VCaP (cell line): ENCODE data around the gene ASB8.

Experiments used
- H3K27ac ChIP-seq: fragments of 450-650 bp; 2 replicates; pipeline ENCODE4 v1.5.1; 2017
- TF ChIP-seq, protein P1 (sequence below): fragments of 450-650 bp; conservative IDR thresholded peaks from 2 replicates; pipeline ENCODE4 v1.5.1; 2017; ENCODE audit warnings: mild to moderate bottlenecking, moderate library complexity

The ASB8 gene

DNA sequence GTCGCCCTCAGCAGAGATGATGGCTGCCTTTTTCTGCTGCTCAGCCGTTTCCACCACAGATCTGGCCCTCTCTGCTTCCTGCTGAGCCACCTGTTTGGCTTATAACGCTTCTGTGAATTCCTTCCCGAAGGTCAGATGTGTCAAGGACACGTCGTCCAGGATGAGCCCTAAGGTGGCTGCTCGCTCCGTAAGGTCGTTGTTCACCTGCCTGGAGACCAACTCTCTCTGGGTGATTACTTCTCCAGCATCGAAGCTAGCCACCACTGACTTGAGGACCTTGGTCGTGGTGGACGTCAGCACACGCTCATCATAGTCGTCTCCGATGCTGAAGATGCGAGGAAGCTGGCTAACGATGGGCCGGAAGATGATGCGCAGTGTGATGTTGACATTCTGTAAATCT lies 11.7 kb upstream of the ASB8 start:
- TF ChIP-seq, protein P1, sequence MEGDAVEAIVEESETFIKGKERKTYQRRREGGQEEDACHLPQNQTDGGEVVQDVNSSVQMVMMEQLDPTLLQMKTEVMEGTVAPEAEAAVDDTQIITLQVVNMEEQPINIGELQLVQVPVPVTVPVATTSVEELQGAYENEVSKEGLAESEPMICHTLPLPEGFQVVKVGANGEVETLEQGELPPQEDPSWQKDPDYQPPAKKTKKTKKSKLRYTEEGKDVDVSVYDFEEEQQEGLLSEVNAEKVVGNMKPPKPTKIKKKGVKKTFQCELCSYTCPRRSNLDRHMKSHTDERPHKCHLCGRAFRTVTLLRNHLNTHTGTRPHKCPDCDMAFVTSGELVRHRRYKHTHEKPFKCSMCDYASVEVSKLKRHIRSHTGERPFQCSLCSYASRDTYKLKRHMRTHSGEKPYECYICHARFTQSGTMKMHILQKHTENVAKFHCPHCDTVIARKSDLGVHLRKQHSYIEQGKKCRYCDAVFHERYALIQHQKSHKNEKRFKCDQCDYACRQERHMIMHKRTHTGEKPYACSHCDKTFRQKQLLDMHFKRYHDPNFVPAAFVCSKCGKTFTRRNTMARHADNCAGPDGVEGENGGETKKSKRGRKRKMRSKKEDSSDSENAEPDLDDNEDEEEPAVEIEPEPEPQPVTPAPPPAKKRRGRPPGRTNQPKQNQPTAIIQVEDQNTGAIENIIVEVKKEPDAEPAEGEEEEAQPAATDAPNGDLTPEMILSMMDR, result no peak
- no peak overlapping the region for H3K27ac ChIP-seq

DNA sequence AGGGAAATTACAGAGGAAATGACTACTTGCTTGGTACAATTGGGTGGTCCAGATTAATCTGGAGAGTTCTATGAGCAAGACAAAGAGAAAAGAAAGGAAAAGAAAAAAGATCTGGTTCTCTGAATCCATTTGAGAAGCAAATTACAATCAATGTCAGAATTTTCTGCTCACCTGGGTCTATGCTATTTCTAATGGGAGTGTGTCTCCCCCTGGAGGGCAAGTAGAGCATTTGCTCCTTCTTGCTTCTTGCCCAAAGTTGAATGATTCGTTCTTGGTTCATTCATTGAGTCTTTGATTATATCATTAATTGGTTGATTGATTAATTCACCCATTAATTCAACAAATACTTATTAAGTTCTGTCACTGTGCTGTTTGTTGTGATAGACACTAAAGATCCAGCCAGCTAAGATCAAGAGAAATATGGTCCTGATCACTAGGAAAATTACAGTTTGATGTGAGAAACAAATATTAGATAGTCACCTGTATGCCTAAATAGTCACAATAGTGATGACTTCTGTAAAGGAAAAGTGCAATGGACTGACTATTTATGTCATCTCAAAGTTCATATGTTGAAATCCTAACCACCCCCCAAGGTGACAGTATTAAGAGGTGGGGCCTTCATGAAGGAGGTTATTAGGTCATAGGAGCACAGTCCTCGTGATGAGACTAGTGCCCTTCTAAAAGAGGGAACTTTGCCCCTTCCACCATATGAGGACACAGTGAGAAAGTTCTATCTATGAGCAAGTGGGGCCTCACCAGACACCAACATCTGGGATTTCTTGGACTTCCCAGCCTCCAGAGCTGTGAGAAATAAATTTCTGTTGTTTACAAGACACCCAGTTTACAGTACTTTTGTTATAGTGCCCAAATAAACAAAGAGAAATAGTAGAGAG lies 8.0 kb upstream of the ASB8 start:
- TF ChIP-seq, protein P1, result peak; percentile 97
- H3K27ac ChIP-seq, result no peak overlapping the region

DNA sequence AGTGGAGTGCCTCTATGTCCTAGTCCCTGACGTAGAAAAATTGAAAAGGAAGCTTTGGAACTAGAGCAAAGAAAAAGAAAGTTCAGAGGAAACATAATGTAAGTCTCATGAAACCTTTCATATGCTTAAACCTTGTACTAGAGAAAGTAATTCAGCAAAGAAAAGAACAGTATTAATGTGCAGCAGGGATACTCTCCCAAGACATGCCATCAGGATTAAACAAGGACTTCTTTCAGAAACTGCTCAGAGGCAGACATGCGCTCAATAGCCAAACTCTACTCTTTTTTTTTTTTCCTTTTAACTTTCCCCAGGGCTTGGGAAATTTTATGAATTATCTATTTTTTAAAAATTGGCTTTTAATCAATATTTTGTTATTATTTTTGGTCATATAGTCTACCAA lies 7.1 kb upstream of the ASB8 start:
- TF ChIP-seq, protein P1, result no peak
- H3K27ac ChIP-seq, result no peak overlapping the region

DNA sequence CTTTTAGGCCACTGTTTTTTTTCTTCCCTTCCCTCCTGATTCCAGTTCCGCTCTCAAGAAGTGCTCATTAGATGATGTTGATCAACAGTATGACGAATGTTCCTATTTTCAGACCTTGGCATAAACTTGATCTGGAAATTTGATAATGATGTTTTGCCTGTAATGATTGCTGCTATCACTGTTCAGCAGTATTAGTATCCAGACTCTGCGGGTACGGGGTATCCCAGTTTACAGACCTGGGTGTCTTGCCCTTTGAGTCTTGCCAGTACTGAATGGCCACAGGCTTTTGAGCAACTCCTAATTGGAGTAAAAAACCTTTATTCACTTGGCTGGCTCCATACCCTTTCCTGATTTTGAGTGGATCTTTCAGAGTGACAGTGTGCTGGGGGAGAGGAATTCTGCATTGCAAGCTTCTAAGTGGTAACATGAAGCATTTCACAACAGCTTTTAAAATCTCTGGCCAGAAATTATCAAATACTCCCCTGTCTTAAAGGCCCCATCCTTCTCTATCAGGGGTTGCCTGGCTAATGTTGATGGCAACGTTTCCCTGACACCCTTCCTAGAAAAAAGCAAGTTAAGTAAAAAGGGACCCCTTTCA lies 5.9 kb upstream of the ASB8 start:
- TF ChIP-seq, protein P1, result no peak
- no peak overlapping the region for H3K27ac ChIP-seq

DNA sequence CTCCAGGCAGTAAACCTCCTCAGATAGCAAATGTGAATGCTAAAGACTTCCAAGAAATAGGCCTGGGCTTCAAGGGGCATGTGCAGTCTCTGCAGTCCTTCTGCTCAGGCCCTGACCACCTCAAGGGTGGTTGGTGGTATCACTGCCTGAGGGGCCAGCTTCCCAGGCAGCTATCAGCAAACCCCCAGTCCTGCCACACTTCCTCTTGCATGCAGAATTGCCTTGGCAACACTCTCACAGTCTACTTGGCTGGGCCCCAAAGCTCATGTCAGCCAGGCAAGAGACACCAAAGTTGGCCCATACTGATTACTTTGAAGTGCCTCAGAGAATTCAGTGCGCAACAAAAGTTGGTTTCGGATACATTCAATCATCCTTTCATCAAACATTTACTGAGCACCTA lies 3.5 kb upstream of the ASB8 start:
- TF ChIP-seq, protein P1, result no peak
- H3K27ac ChIP-seq, result no peak overlapping the region

DNA sequence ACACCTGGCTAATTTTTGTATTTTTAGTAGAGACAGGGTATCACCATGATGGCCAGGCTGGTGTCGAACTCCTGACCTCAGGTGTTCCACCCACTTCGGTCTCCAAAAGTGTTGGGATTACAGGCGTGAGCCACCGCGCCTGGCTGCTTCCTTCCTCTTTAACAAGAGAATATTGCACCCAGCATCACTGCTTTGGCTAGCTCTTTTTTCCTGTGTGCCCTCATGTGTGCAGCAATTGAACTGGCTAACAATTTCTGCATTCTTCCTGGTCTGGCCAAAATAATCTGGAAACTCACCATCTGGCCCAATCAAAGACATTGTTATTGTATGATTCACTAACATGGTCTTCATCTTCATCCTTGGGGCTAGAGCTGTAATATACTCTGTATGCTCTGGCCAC lies 2.7 kb upstream of the ASB8 start:
- H3K27ac ChIP-seq, result no peak overlapping the region
- TF ChIP-seq, protein P1, result no peak

DNA sequence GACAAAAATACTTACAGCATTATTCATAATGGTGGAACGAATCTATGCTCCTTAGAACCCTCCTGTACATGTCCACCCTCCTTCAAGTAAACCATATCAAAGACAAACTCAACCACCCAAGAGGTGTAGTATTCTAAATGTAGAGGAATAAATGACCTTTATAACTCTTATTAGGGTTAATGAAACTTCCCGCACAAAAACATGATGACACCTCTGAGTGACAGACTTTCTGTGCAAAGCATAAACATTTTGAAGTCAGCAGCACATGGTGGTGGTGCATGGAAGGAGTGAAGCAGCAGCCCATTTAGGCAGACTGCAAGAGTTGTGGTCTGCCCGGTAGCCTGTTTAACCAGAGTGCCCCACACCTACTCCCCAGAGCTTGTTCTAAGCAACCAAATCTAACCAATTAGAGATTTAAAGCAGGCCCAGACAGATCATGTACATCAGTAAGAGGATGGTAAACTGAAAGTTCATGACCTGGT lies 615 bp upstream of the ASB8 start:
- H3K27ac ChIP-seq, result peak overlapping the region; percentile 89

More for the DNA sequence above, 615 bp upstream of the ASB8 start:
- TF ChIP-seq, protein P1, result no peak
